Upper lobe of left lung (tissue), 4 donors: ENCODE data around the gene GNL3.

ENCODE experiments used
- CTCF ChIP-seq, 6 experiments: fragments of 450-650 bp in 4 of 6; fragments of 200-600 bp in 2 of 6; sonication (generic) in 2 of 6; IDR thresholded peaks; one replicate each; pipeline ENCODE4 v1.5.1; 2016 to 2019; ENCODE audit warnings: antibody characterized with exemption in 6 of 6
- EP300 ChIP-seq, 4 donors: sonication (generic); formaldehyde crosslinking; IDR thresholded peaks; one replicate each; pipeline ENCODE4 v1.5.1; 2017; ENCODE audit warnings: antibody characterized with exemption in 4 of 4, control low read depth in 2 of 4
- POLR2A ChIP-seq, 4 donors: fragments of 450-650 bp; IDR thresholded peaks; one replicate each; pipeline ENCODE4 v1.5.1; 2016 to 2017; ENCODE audit warnings: antibody characterized with exemption in 4 of 4, mild to moderate bottlenecking in 2 of 4
- POLR2AphosphoS5 ChIP-seq, 2 donors: sonication (generic); formaldehyde crosslinking; IDR thresholded peaks; one replicate each; pipeline ENCODE4 v1.5.1; 2017; ENCODE audit warnings: antibody characterized with exemption in 2 of 2

GRCh38 chr3:52721730-52722008 is 35.8 kb downstream of the GNL3 start:
- TF ChIP-seq CTCF (IDR thresholded peaks at IDR 0.05) (no peak), POLR2AphosphoS5 (IDR thresholded peaks at IDR 0.05) (no peak), POLR2A (IDR thresholded peaks at IDR 0.05) (no peak), EP300 (IDR thresholded peaks at IDR 0.05) (no peak)
